ENCODE measurements around the gene SLC4A8. TPM values are rescaled to one million over a fixed set of nuclear protein-coding genes. Genes with fewer than 3 reads are reported as not detected.
"Not testable (repeated sequence)": the region's sequence is repeated elsewhere in the genome, so short reads cannot be mapped to it uniquely, and the experiment has no call there.

The SLC4A8 gene
- total and polyA plus RNA-seq, 2 donors (not counting 3 experiments of a cell fraction or from before 2014, with no cell fraction given): 4.7 to 9.7 TPM

- no peak overlapping the region for H3K9ac ChIP-seq (replicated peaks; ENCODE audit: extremely low read depth, insufficient read depth, low read length)
- no peaks in the 10 kb centered on the region for H3K36me3 ChIP-seq (ENCODE audit: control insufficient read depth in 2 of 2, extremely low read depth in 1 of 2, insufficient read depth in 2 of 2, low read length in 2 of 2)
- CTCF ChIA-PET: interaction anchor here (1.4 kb wide), 1 partner anchor 15 kb away, joined by 3 read pairs; no protein-coding TSS in a partner anchor
- FAIRE-seq (no peak), DNase-seq (ENCODE audit: low read depth, low spot score) (no peak)
- H3K9me3 ChIP-seq (replicated peaks; ENCODE audit: control insufficient read depth, insufficient read depth, low read length): no peaks in the 10 kb centered on the region
- no peaks in the 10 kb centered on the region for H3K4me1 ChIP-seq (ENCODE audit: control insufficient read depth, extremely low read depth, insufficient read depth, low read length)
- TF ChIP-seq EZH2 (IDR thresholded peaks at IDR 0.05; ENCODE audit: borderline replicate concordance, low read depth, low read length, severe bottlenecking): no peak
- H3K9me1 ChIP-seq (replicated peaks; ENCODE audit: control insufficient read depth, extremely low read depth, insufficient read depth, low read length): no peaks in the 10 kb centered on the region
- H3K4me3 ChIP-seq (replicated peaks in 1 of 3; ENCODE audit: insufficient read depth in 1 of 3, low read depth in 1 of 3, low read length in 3 of 3): no peak overlapping the region
- no peaks in the 10 kb centered on the region for H4K20me1 ChIP-seq (replicated peaks; ENCODE audit: control insufficient read depth, extremely low read depth, insufficient read depth, low read length)
- dilution Hi-C loops (cut with MboI; ENCODE audit: extremely low pct_ligation_motif_present, low sequenced_read_pairs): no loop called here
- no peak overlapping the region for H3K4me2 ChIP-seq (ENCODE audit: insufficient read depth, low read length)
- no TSS peak for BruUV-seq (replicated peaks)
- H3K27ac ChIP-seq (ENCODE audit: insufficient read depth, low read depth, low read length): no peak overlapping the region
- no peaks in the 10 kb centered on the region for H3K79me2 ChIP-seq (ENCODE audit: control insufficient read depth, insufficient read depth, low read length)
- no peaks in the 10 kb centered on the region for H3K27me3 ChIP-seq (ENCODE audit: control insufficient read depth in 2 of 2, insufficient read depth in 2 of 2, low read length in 2 of 2)
- POLR2A ChIA-PET: no interaction called here
- no peak overlapping the region for H2AFZ ChIP-seq (ENCODE audit: low read depth, low read length)
- intact Hi-C loops (cut with micrococcal nuclease): no loop called here
Observed at GRCh38 chr12:51450333-51450732, 25.7 kb downstream of the SLC4A8 start.

GRCh38 chr12:51450806-51451205 is 26.2 kb downstream of the SLC4A8 start:
- ChIA-PET POLR2A (no interaction called here), CTCF (interaction anchor here (1.4 kb wide), 1 partner anchor 15 kb away, joined by 3 read pairs; no protein-coding TSS in a partner anchor)
- Histone ChIP-seq H3K79me2 (ENCODE audit: control insufficient read depth, insufficient read depth, low read length) (no peaks in the 10 kb centered on the region), H3K4me3 (replicated peaks in 1 of 3; ENCODE audit: insufficient read depth in 1 of 3, low read depth in 1 of 3, low read length in 3 of 3) (no peak overlapping the region), H3K27me3 (ENCODE audit: control insufficient read depth in 2 of 2, insufficient read depth in 2 of 2, low read length in 2 of 2) (no peaks in the 10 kb centered on the region), H3K36me3 (ENCODE audit: control insufficient read depth in 2 of 2, extremely low read depth in 1 of 2, insufficient read depth in 2 of 2, low read length in 2 of 2) (no peaks in the 10 kb centered on the region), H3K4me2 (ENCODE audit: insufficient read depth, low read length) (no peak overlapping the region), H3K27ac (ENCODE audit: insufficient read depth, low read depth, low read length) (no peak overlapping the region), H3K4me1 (ENCODE audit: control insufficient read depth, extremely low read depth, insufficient read depth, low read length) (no peaks in the 10 kb centered on the region), H4K20me1 (replicated peaks; ENCODE audit: control insufficient read depth, extremely low read depth, insufficient read depth, low read length) (no peaks in the 10 kb centered on the region), H2AFZ (ENCODE audit: low read depth, low read length) (no peak overlapping the region), H3K9me3 (replicated peaks; ENCODE audit: control insufficient read depth, insufficient read depth, low read length) (no peaks in the 10 kb centered on the region), H3K9ac (replicated peaks; ENCODE audit: extremely low read depth, insufficient read depth, low read length) (no peak overlapping the region), H3K9me1 (replicated peaks; ENCODE audit: control insufficient read depth, extremely low read depth, insufficient read depth, low read length) (no peaks in the 10 kb centered on the region)
- BruUV-seq (replicated peaks): no TSS peak
- dilution Hi-C loops (cut with MboI; ENCODE audit: extremely low pct_ligation_motif_present, low sequenced_read_pairs) (no loop called here), intact Hi-C loops (cut with micrococcal nuclease) (no loop called here)
- no peak for TF ChIP-seq FOS (IDR thresholded peaks at IDR 0.05; ENCODE audit: borderline replicate concordance, insufficient read depth, low read length)
- TF ChIP-seq JUN (IDR thresholded peaks at IDR 0.05; ENCODE audit: borderline replicate concordance, insufficient read depth, insufficient read length, low read depth): no peak
- TF ChIP-seq EZH2 (IDR thresholded peaks at IDR 0.05; ENCODE audit: borderline replicate concordance, low read depth, low read length, severe bottlenecking): no peak
- no peak for TF ChIP-seq MAX (IDR thresholded peaks at IDR 0.05; ENCODE audit: insufficient read depth, insufficient read length)
- TF ChIP-seq MYC (IDR thresholded peaks at IDR 0.05; ENCODE audit: low read depth, low read length): no peak
- no peak for TF ChIP-seq CTCF (IDR thresholded peaks at IDR 0.05; ENCODE audit: extremely low read depth in 1 of 2, insufficient read depth in 1 of 2, low read depth in 1 of 2, low read length in 2 of 2)
- no peak for TF ChIP-seq GATA2 (IDR thresholded peaks at IDR 0.05; ENCODE audit: insufficient read depth, insufficient read length, low read depth, low read length)
- no peak for TF ChIP-seq POLR2AphosphoS5 (IDR thresholded peaks at IDR 0.05; ENCODE audit: insufficient read depth, low read depth, low read length)
- TF ChIP-seq POLR2A (IDR thresholded peaks at IDR 0.05; ENCODE audit: low read depth, low read length): no peak
- FAIRE-seq (no peak), DNase-seq (ENCODE audit: low read depth, low spot score) (no peak)

GRCh38 chr12:51454016-51454415 is 29.4 kb downstream of the SLC4A8 start:
- H3K9me1 ChIP-seq (replicated peaks; ENCODE audit: control insufficient read depth, extremely low read depth, insufficient read depth, low read length); H3K27me3 ChIP-seq (ENCODE audit: control insufficient read depth in 2 of 2, insufficient read depth in 2 of 2, low read length in 2 of 2); POLR2A ChIA-PET; DNase-seq (ENCODE audit: low read depth, low spot score); H3K4me2 ChIP-seq (ENCODE audit: insufficient read depth, low read length); H3K4me3 ChIP-seq (replicated peaks in 1 of 3; ENCODE audit: insufficient read depth in 1 of 3, low read depth in 1 of 3, low read length in 3 of 3); CTCF ChIA-PET; FAIRE-seq; dilution Hi-C loops (cut with MboI; ENCODE audit: extremely low pct_ligation_motif_present, low sequenced_read_pairs); H3K4me1 ChIP-seq (ENCODE audit: control insufficient read depth, extremely low read depth, insufficient read depth, low read length); BruUV-seq (replicated peaks); H3K79me2 ChIP-seq (ENCODE audit: control insufficient read depth, insufficient read depth, low read length); H3K36me3 ChIP-seq (ENCODE audit: control insufficient read depth in 2 of 2, extremely low read depth in 1 of 2, insufficient read depth in 2 of 2, low read length in 2 of 2); H2AFZ ChIP-seq (ENCODE audit: low read depth, low read length); intact Hi-C loops (cut with micrococcal nuclease); H3K9ac ChIP-seq (replicated peaks; ENCODE audit: extremely low read depth, insufficient read depth, low read length); H4K20me1 ChIP-seq (replicated peaks; ENCODE audit: control insufficient read depth, extremely low read depth, insufficient read depth, low read length); H3K27ac ChIP-seq (ENCODE audit: insufficient read depth, low read depth, low read length); H3K9me3 ChIP-seq (replicated peaks; ENCODE audit: control insufficient read depth, insufficient read depth, low read length): not testable (repeated sequence)
